Dermis lymphatic vessel endothelial cell (primary cell): ENCODE measurements around the gene TSPAN32. TPM values are rescaled to one million over a fixed set of nuclear protein-coding genes. Genes with fewer than 3 reads are reported as not detected.

Source experiments
- total RNA-seq: library from RNA; depleted of rRNA; stranded (reverse); fragments of >200 nt; gene quantifications from 2 replicates; pipeline ENCODE4 v1.2.1, GENCODE V29; 2014

TSPAN32 gene
- total RNA-seq, result not detected in 2 replicates

GRCh38 chr11:2301631-2302305, at the start of gene TSPAN32, which contains the start of gene C11orf21:
TSS of gene TSPAN32 (plus strand) at chr11:2302013. CDS start at chr11:2302150, 137 bp downstream.
TSS of gene C11orf21 (minus strand) at chr11:2301918. CDS start at chr11:2301808, 110 bp downstream.

GRCh38 chr11:2270322-2271076, 31.3 kb upstream of the TSPAN32 start, which contains the start of gene ASCL2:
TSS of gene ASCL2 (minus strand) at chr11:2270588. CDS start at chr11:2270332, 256 bp downstream.

Other genes starting within 250 kb of the TSPAN32 start
- gene IGF2, start 162.6 kb upstream of the TSPAN32 start, total RNA-seq, result 0.60 and 7.3 TPM in 2 replicates
- gene INS, start 140.8 kb upstream of the TSPAN32 start, total RNA-seq, result not detected in 2 replicates
- 0.09 TPM in 1 of 2 replicates, not detected in the other for gene TH, start 130.2 kb upstream of the TSPAN32 start, total RNA-seq
- not detected in 2 replicates for gene ASCL2, start 31.4 kb upstream of the TSPAN32 start, total RNA-seq
- gene C11orf21, start 95 bp upstream of the TSPAN32 start, total RNA-seq, result not detected in 2 replicates
- 190 and 216 TPM in 2 replicates for gene CD81, start 75.3 kb downstream of the TSPAN32 start, total RNA-seq
- gene TSSC4, start 98.7 kb downstream of the TSPAN32 start, total RNA-seq, result 42.1 and 45.6 TPM in 2 replicates
- gene TRPM5, start 142.5 kb downstream of the TSPAN32 start, total RNA-seq, result not detected in 2 replicates
- 0.34 TPM in 1 of 2 replicates, not detected in the other for gene KCNQ1, start 143.0 kb downstream of the TSPAN32 start, total RNA-seq